Fibroblast of lung (primary cell): Measurements from ENCODE around the gene CDC42EP1.
"Not testable (repeated sequence)": the region's sequence is repeated elsewhere in the genome, so short reads cannot be mapped to it uniquely, and the experiment has no call there.

Experiments
- CTCF ChIP-seq, 2 donors: IDR thresholded peaks in 1 of 2; conservative IDR thresholded peaks in 1 of 2; 1 replicate in 1 of 2; 2 replicates in 1 of 2; pipeline ENCODE4 v1.5.1; 2011 to 2012; ENCODE audit warnings: low read length in 2 of 2, control low read depth in 1 of 2, inconsistent platforms in 1 of 2, low read depth in 1 of 2, mild to moderate bottlenecking in 1 of 2
- EZH2 ChIP-seq: IDR thresholded peaks from 2 replicates; pipeline ENCODE4 v1.5.1; 2012; ENCODE audit warnings: low read length, control low read depth, mild to moderate bottlenecking; ENCODE audit errors: missing control alignments

- not testable (repeated sequence) for TF ChIP-seq CTCF (conservative IDR thresholded peaks at IDR 0.05 in 1 of 2, IDR thresholded peaks at IDR 0.05 in 1 of 2; ENCODE audit: low read depth in 1 of 2, low read length in 2 of 2); EZH2
These were observed 32.3 kb upstream of the CDC42EP1 start for GRCh38 chr22:37527952-37528351.
